ENCODE measurements around the gene SINHCAF. TPM values are rescaled to one million over a fixed set of nuclear protein-coding genes. Genes with fewer than 3 reads are reported as not detected.

The SINHCAF gene
- total and polyA plus RNA-seq, 2 of the 8 experiments (the other 6 are each of a cell fraction or from before 2014, with no cell fraction given) = 138 to 576 TPM

DNA sequence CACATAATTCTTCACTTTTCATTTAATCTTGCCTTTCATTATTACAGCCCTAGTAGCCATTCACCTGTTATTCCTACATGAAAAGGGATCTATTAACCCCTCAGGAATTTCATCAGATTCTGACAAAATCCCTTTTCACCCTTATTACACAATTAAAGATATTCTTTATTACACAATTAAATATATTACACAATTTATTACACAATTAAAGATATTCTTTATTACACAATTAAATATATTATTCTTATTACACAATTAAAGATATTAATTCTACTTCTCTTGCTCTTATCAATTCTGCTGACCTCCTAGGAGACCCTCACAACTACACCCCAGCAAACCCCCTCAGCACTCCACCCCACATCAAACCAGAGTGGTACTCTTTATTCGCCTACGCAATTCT, 77.1 kb downstream of the SINHCAF start:
- no peak overlapping the region for H3K14ac ChIP-seq (ENCODE audit: insufficient read length)
- no peak overlapping the region for H4K5ac ChIP-seq (ENCODE audit: insufficient read length, low read depth, low read length)
- no peaks in the 10 kb centered on the region for H4K20me1 ChIP-seq (replicated peaks in 1 of 2; ENCODE audit: control insufficient read depth in 1 of 2, insufficient read depth in 2 of 2, low read length in 2 of 2)
- no peaks in the 10 kb centered on the region for H3K79me1 ChIP-seq (ENCODE audit: low read depth, low read length)
- no peak overlapping the region for H3K4me3 ChIP-seq (ENCODE audit: extremely low read depth in 1 of 4, insufficient read depth in 2 of 4, low read depth in 3 of 4, low read length in 4 of 4)
- H3K18ac ChIP-seq (ENCODE audit: extremely low read depth, low read length) = no peak overlapping the region
- DNase-seq (ENCODE audit: low read depth in 1 of 2, low spot score in 2 of 2) (no peak), FAIRE-seq (no peak)
- H3K79me2 ChIP-seq (ENCODE audit: control insufficient read depth in 1 of 2, insufficient read depth in 2 of 2, low read length in 2 of 2) = no peaks in the 10 kb centered on the region
- peaks cover 0 to 7% (median 2%) of the 10 kb centered on the region in 4 experiments; a peak in 2 of 7 replicates for H3K4me1 ChIP-seq (replicated peaks in 1 of 4; ENCODE audit: control insufficient read depth in 3 of 4, insufficient read depth in 4 of 4, low read length in 3 of 4)
- ChIA-PET CTCF (ENCODE audit: partially characterized antibody) (interaction anchor here (1.0 to 9.5 kb wide), 2 partner anchors 10 to 24 kb away, joined by 5 to 108 read pairs; no protein-coding TSS in a partner anchor), POLR2A (ENCODE audit: partially characterized antibody) (no interaction called here)
- H2BK5ac ChIP-seq (ENCODE audit: low read depth, low read length) = no peak overlapping the region
- H3K9me3 ChIP-seq (ENCODE audit: insufficient read depth in 2 of 2, low read depth in 1 of 2, low read length in 1 of 2) = no peaks in the 10 kb centered on the region
- H3K27ac ChIP-seq (ENCODE audit: low read depth, low read length) = no peak overlapping the region
- WGBS, 2 experiments (ENCODE audit: extremely low coverage in 1 of 2, insufficient coverage in 1 of 2, insufficient read length in 1 of 2, insufficient replicate concordance in 2 of 2, low coverage in 1 of 2, low lambda C conversion rate in 2 of 2, missing lambda C conversion rate in 1 of 2) = 100% methylated on average over 2 of the region's 2 CpGs; no CpG with 5 or more reads in 1 of the 2 experiments
- no peak overlapping the region for H2BK15ac ChIP-seq (ENCODE audit: low read length)
- no peak overlapping the region for H2BK20ac ChIP-seq (ENCODE audit: low read length)
- H2AFZ ChIP-seq (ENCODE audit: low read length) = no peak overlapping the region
- no peak overlapping the region for H2BK120ac ChIP-seq (replicated peaks; ENCODE audit: low read depth, low read length)
- H4K91ac ChIP-seq (replicated peaks; ENCODE audit: insufficient read length, low read length) = no peak overlapping the region
- H3K23me2 ChIP-seq (ENCODE audit: low read depth, low read length) = no peaks in the 10 kb centered on the region; the same call in 1 of the 2 replicates
- no peak overlapping the region for H3K56ac ChIP-seq (replicated peaks; ENCODE audit: insufficient read length, low read depth, low read length)
- no peak overlapping the region for H3K4ac ChIP-seq (replicated peaks; ENCODE audit: insufficient read length, low read depth, low read length)
- H3K4me2 ChIP-seq (ENCODE audit: insufficient read depth in 1 of 2, low read depth in 2 of 2, low read length in 2 of 2) = no peak overlapping the region
- H3K9ac ChIP-seq (replicated peaks in 1 of 4; ENCODE audit: extremely low read depth in 1 of 4, low read depth in 3 of 4, low read length in 3 of 4) = no peak overlapping the region
- no peak overlapping the region for H2BK12ac ChIP-seq (ENCODE audit: low read depth, low read length)
- no peak overlapping the region for H3K23ac ChIP-seq (ENCODE audit: insufficient read length)
- no peaks in the 10 kb centered on the region for H3K36me3 ChIP-seq (ENCODE audit: control insufficient read depth in 2 of 4, insufficient read depth in 4 of 4, low read length in 3 of 4)
- H3K27me3 ChIP-seq (replicated peaks in 1 of 4; ENCODE audit: control insufficient read depth in 3 of 4, extremely low read depth in 1 of 4, insufficient read depth in 3 of 4, low read length in 3 of 4) = no peaks in the 10 kb centered on the region; a peak in 1 of 7 replicates
- H4K8ac ChIP-seq (ENCODE audit: extremely low read depth, insufficient read depth, low read length) = no peak overlapping the region
- H2AK5ac ChIP-seq (ENCODE audit: low read depth, low read length) = no peak overlapping the region
- no peak for TF ChIP-seq MAFK (IDR thresholded peaks at IDR 0.05; ENCODE audit: low read depth, low read length)
- no peak for TF ChIP-seq CBX5 (IDR thresholded peaks at IDR 0.05; ENCODE audit: low read depth, low read length)
- TF ChIP-seq SAP30 (IDR thresholded peaks at IDR 0.05; ENCODE audit: insufficient read depth, insufficient replicate concordance, low read length) = no peak
- no peak for TF ChIP-seq ASH2L (IDR thresholded peaks at IDR 0.05; ENCODE audit: low read length)
- TF ChIP-seq, protein P1, sequence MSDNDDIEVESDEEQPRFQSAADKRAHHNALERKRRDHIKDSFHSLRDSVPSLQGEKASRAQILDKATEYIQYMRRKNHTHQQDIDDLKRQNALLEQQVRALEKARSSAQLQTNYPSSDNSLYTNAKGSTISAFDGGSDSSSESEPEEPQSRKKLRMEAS (IDR thresholded peaks at IDR 0.05) = no peak
- no peak for TF ChIP-seq POU5F1 (IDR thresholded peaks at IDR 0.05; ENCODE audit: low read depth, low read length)
- TF ChIP-seq SIX5 (IDR thresholded peaks at IDR 0.05; ENCODE audit: low read depth, low read length) = no peak
- no peak for TF ChIP-seq SP4 (IDR thresholded peaks at IDR 0.05; ENCODE audit: low read length)
- TF ChIP-seq, protein P2, sequence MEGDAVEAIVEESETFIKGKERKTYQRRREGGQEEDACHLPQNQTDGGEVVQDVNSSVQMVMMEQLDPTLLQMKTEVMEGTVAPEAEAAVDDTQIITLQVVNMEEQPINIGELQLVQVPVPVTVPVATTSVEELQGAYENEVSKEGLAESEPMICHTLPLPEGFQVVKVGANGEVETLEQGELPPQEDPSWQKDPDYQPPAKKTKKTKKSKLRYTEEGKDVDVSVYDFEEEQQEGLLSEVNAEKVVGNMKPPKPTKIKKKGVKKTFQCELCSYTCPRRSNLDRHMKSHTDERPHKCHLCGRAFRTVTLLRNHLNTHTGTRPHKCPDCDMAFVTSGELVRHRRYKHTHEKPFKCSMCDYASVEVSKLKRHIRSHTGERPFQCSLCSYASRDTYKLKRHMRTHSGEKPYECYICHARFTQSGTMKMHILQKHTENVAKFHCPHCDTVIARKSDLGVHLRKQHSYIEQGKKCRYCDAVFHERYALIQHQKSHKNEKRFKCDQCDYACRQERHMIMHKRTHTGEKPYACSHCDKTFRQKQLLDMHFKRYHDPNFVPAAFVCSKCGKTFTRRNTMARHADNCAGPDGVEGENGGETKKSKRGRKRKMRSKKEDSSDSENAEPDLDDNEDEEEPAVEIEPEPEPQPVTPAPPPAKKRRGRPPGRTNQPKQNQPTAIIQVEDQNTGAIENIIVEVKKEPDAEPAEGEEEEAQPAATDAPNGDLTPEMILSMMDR (IDR thresholded peaks at IDR 0.05; ENCODE audit: control extremely low read depth in 1 of 3, insufficient read depth in 1 of 3, low read depth in 1 of 3, low read length in 3 of 3) = no peak
- no peak for TF ChIP-seq EZH2 (IDR thresholded peaks at IDR 0.05; ENCODE audit: low read depth, low read length, severe bottlenecking)
- no peak for TF ChIP-seq JUN (IDR thresholded peaks at IDR 0.05; ENCODE audit: low read depth, low read length)
- TF ChIP-seq PHF8 (conservative IDR thresholded peaks at IDR 0.05; ENCODE audit: low read depth, low read length) = no peak
